Measurements from ENCODE around the gene MAGOH. TPM values are rescaled to one million over a fixed set of nuclear protein-coding genes. Genes with fewer than 3 reads are reported as not detected.

The MAGOH gene
- total RNA-seq, 1 donor from 2014 or later: 35.7 TPM

DNA sequence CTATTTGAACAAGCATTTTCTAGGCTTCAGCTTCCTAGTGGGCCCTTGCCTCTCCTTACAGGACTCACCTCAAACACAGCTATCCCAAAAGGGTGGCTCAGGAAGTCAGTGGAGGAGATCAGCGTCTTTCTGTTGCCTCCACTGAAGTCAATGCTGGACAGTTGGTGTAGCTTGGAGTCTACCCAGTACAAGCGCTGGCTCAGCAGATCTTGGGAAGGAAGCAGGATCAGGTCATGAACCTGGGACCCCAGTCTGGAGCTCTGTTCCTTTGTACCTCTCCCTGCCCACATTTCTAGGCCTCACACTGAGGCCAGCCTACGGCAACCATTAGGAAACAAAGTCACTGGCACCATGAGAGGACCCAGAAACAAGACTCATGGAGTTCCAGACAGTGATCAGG is 23.7 kb upstream of the MAGOH start:
- H3K36me3 Mint-ChIP-seq (ENCODE audit: low read depth, unreplicated experiment): peaks cover 13% of the 10 kb centered on the region
- no peaks in the 10 kb centered on the region for H3K27me3 ChIP-seq (ENCODE audit: insufficient read depth, low read length)
- no peaks in the 10 kb centered on the region for H3K27me3 Mint-ChIP-seq (ENCODE audit: low read depth, unreplicated experiment)
- H2AFZ ChIP-seq (ENCODE audit: low read depth, low read length): no peak overlapping the region
- DNase-seq (ENCODE audit: low read depth) (no peak), FAIRE-seq (no peak)
- H3K9me3 Mint-ChIP-seq (ENCODE audit: unreplicated experiment): no peaks in the 10 kb centered on the region
- no peak overlapping the region for H3K4me3 ChIP-seq (ENCODE audit: insufficient read depth, low read depth, low read length)
- H3K4me2 ChIP-seq (ENCODE audit: low read length): no peak overlapping the region
- no peak overlapping the region for H3K9ac ChIP-seq (ENCODE audit: low read length)
- no peak overlapping the region for H3K4me3 Mint-ChIP-seq (ENCODE audit: unreplicated experiment)
- H3K36me3 ChIP-seq (ENCODE audit: insufficient read depth, low read length): peaks cover 31% of the 10 kb centered on the region
- TF ChIP-seq EZH2 (IDR thresholded peaks at IDR 0.05; ENCODE audit: insufficient read depth, low read length): no peak
- TF ChIP-seq, protein P1, sequence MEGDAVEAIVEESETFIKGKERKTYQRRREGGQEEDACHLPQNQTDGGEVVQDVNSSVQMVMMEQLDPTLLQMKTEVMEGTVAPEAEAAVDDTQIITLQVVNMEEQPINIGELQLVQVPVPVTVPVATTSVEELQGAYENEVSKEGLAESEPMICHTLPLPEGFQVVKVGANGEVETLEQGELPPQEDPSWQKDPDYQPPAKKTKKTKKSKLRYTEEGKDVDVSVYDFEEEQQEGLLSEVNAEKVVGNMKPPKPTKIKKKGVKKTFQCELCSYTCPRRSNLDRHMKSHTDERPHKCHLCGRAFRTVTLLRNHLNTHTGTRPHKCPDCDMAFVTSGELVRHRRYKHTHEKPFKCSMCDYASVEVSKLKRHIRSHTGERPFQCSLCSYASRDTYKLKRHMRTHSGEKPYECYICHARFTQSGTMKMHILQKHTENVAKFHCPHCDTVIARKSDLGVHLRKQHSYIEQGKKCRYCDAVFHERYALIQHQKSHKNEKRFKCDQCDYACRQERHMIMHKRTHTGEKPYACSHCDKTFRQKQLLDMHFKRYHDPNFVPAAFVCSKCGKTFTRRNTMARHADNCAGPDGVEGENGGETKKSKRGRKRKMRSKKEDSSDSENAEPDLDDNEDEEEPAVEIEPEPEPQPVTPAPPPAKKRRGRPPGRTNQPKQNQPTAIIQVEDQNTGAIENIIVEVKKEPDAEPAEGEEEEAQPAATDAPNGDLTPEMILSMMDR (IDR thresholded peaks at IDR 0.05; ENCODE audit: insufficient read depth, low read depth, low read length): no peak
- H4K20me1 ChIP-seq (ENCODE audit: insufficient read depth, low read length): no peaks in the 10 kb centered on the region
- H3K79me2 ChIP-seq (ENCODE audit: insufficient read depth, low read length): no peaks in the 10 kb centered on the region
- no peaks in the 10 kb centered on the region for H3K4me1 Mint-ChIP-seq (ENCODE audit: low read depth, unreplicated experiment)
- H3K27ac ChIP-seq (ENCODE audit: low read depth, low read length): no peak overlapping the region
- no peaks in the 10 kb centered on the region for H3K9me3 ChIP-seq (ENCODE audit: insufficient read depth, low read depth, low read length)
- no peaks in the 10 kb centered on the region for H3K4me1 ChIP-seq (ENCODE audit: insufficient read depth, low read length)
- no peak overlapping the region for H3K27ac Mint-ChIP-seq (ENCODE audit: unreplicated experiment)

DNA sequence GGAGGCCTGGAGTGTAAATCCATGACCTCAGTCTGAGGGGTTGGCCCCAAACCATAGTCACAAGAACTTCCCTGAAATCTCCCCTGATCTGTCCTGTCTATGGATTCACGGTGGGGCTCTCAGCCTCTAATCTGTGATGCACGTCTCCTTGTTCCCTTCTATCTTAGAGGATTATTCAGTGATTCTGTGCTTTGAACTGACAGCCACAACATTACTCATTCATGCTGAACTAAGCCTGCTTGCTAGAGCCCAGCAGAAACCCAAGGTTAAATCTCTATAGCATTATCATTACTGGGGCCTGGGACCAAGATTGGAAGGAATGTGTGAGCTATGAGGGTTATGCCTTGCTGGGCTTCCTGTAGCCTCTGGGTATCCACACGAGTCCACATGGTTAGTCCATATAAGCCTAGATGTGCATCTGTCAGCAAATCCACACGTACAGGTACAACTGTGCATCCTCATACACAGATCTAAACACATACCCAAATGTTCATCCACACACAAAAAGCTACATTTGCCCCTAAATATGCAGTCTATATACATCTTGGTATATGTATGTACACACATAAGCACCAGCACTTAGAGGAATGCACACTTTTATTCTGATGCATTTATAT is 22.4 kb upstream of the MAGOH start:
- Mint-ChIP-seq H3K27ac (ENCODE audit: unreplicated experiment) (no peak overlapping the region), H3K4me3 (ENCODE audit: unreplicated experiment) (no peak overlapping the region), H3K27me3 (ENCODE audit: low read depth, unreplicated experiment) (no peaks in the 10 kb centered on the region), H3K36me3 (ENCODE audit: low read depth, unreplicated experiment) (peaks cover 15% of the 10 kb centered on the region), H3K4me1 (ENCODE audit: low read depth, unreplicated experiment) (no peaks in the 10 kb centered on the region), H3K9me3 (ENCODE audit: unreplicated experiment) (no peaks in the 10 kb centered on the region)
- Histone ChIP-seq H4K20me1 (ENCODE audit: insufficient read depth, low read length) (no peaks in the 10 kb centered on the region), H3K36me3 (ENCODE audit: insufficient read depth, low read length) (peaks cover 34% of the 10 kb centered on the region), H3K27me3 (ENCODE audit: insufficient read depth, low read length) (no peaks in the 10 kb centered on the region), H3K9ac (ENCODE audit: low read length) (no peak overlapping the region), H3K4me1 (ENCODE audit: insufficient read depth, low read length) (no peaks in the 10 kb centered on the region), H3K9me3 (ENCODE audit: insufficient read depth, low read depth, low read length) (no peaks in the 10 kb centered on the region), H2AFZ (ENCODE audit: low read depth, low read length) (no peak overlapping the region), H3K79me2 (ENCODE audit: insufficient read depth, low read length) (no peaks in the 10 kb centered on the region), H3K4me2 (ENCODE audit: low read length) (no peak overlapping the region), H3K4me3 (ENCODE audit: insufficient read depth, low read depth, low read length) (no peak overlapping the region), H3K27ac (ENCODE audit: low read depth, low read length) (no peak overlapping the region)
- DNase-seq (ENCODE audit: low read depth) (no peak), FAIRE-seq (no peak)
- TF ChIP-seq, protein P1 (IDR thresholded peaks at IDR 0.05; ENCODE audit: insufficient read depth, low read depth, low read length): no peak
- no peak for TF ChIP-seq EZH2 (IDR thresholded peaks at IDR 0.05; ENCODE audit: insufficient read depth, low read length)

DNA sequence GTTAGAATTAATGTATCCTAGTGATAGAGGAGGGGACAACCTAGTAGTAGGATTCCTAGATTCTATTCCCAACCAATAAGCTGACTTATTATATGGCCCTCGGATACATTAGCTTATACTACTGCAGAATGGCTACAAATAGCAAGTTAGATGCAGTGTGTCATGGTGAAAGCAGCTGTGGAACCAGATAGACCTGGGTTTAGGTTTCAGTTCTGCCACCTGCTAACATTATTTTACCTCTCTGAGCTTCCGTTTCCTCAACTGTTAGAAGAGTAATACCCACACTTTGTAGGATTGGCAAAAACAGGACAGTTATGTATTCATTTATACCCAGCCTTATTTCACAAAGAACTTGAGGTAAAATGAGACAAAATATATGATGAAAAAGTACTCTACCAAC is 21.6 kb upstream of the MAGOH start:
- DNase-seq (ENCODE audit: low read depth) (no peak), FAIRE-seq (no peak)
- peaks cover 8% of the 10 kb centered on the region for H3K36me3 Mint-ChIP-seq (ENCODE audit: low read depth, unreplicated experiment)
- H3K4me2 ChIP-seq (ENCODE audit: low read length): no peak overlapping the region
- no peak overlapping the region for H3K4me3 Mint-ChIP-seq (ENCODE audit: unreplicated experiment)
- no peaks in the 10 kb centered on the region for H3K27me3 ChIP-seq (ENCODE audit: insufficient read depth, low read length)
- H3K4me1 Mint-ChIP-seq (ENCODE audit: low read depth, unreplicated experiment): no peaks in the 10 kb centered on the region
- H3K27ac ChIP-seq (ENCODE audit: low read depth, low read length): no peak overlapping the region
- no peaks in the 10 kb centered on the region for H4K20me1 ChIP-seq (ENCODE audit: insufficient read depth, low read length)
- H3K4me3 ChIP-seq (ENCODE audit: insufficient read depth, low read depth, low read length): no peak overlapping the region
- no peak overlapping the region for H2AFZ ChIP-seq (ENCODE audit: low read depth, low read length)
- H3K9me3 ChIP-seq (ENCODE audit: insufficient read depth, low read depth, low read length): no peaks in the 10 kb centered on the region
- TF ChIP-seq, protein P1 (IDR thresholded peaks at IDR 0.05; ENCODE audit: insufficient read depth, low read depth, low read length): no peak
- no peak for TF ChIP-seq EZH2 (IDR thresholded peaks at IDR 0.05; ENCODE audit: insufficient read depth, low read length)
- no peak overlapping the region for H3K27ac Mint-ChIP-seq (ENCODE audit: unreplicated experiment)
- H3K9ac ChIP-seq (ENCODE audit: low read length): no peak overlapping the region
- H3K4me1 ChIP-seq (ENCODE audit: insufficient read depth, low read length): no peaks in the 10 kb centered on the region
- H3K36me3 ChIP-seq (ENCODE audit: insufficient read depth, low read length): peaks cover 36% of the 10 kb centered on the region
- H3K79me2 ChIP-seq (ENCODE audit: insufficient read depth, low read length): no peaks in the 10 kb centered on the region
- H3K9me3 Mint-ChIP-seq (ENCODE audit: unreplicated experiment): no peaks in the 10 kb centered on the region
- H3K27me3 Mint-ChIP-seq (ENCODE audit: low read depth, unreplicated experiment): no peaks in the 10 kb centered on the region

Data from astrocyte (in vitro differentiated cells and primary cell).